Liver (tissue), 9 donors: ENCODE measurements around the gene C1orf53. TPM values are rescaled to one million over a fixed set of nuclear protein-coding genes. Genes with fewer than 3 reads are reported as not detected.
"Not testable (repeated sequence)": the region's sequence is repeated elsewhere in the genome, so short reads cannot be mapped to it uniquely, and the experiment has no call there.

Experiments
- DNase-seq: peaks from one replicate; pipeline ENCODE4 v3.0.0-alpha.2; 2017; ENCODE audit warnings: low spot score
- H3K27ac ChIP-seq, 2 donors: one replicate each; pipeline ENCODE4 v1.7.0; 2013; ENCODE audit warnings: inconsistent platforms in 2 of 2, low read length in 2 of 2, control low read depth in 1 of 2, low read depth in 1 of 2, mild to moderate bottlenecking in 1 of 2
- H3K27me3 ChIP-seq, 4 donors: one replicate each; pipeline versions ENCODE4 v1.6.1 to v1.7.0; 2013; ENCODE audit warnings: low read length in 3 of 4, inconsistent platforms in 1 of 4, mild to moderate bottlenecking in 1 of 4, moderate library complexity in 1 of 4; ENCODE audit not compliant: control insufficient read depth in 4 of 4, insufficient read depth in 4 of 4
- H3K36me3 ChIP-seq, 4 donors: one replicate each; pipeline versions ENCODE4 v1.6.1 to v1.7.0; 2013; ENCODE audit warnings: low read length in 3 of 4, mild to moderate bottlenecking in 3 of 4, low read depth in 1 of 4, moderate library complexity in 1 of 4; ENCODE audit not compliant: control insufficient read depth in 4 of 4, insufficient read depth in 3 of 4
- H3K4me1 ChIP-seq, 4 donors: one replicate each; pipeline versions ENCODE4 v1.6.1 to v1.7.0; 2013; ENCODE audit warnings: low read length in 3 of 4, mild to moderate bottlenecking in 3 of 4, moderate library complexity in 1 of 4; ENCODE audit not compliant: control insufficient read depth in 4 of 4, insufficient read depth in 4 of 4
- H3K4me3 ChIP-seq, 3 donors: one replicate each; pipeline versions ENCODE4 v1.6.1 to v1.7.0; 2013; ENCODE audit warnings: low read length in 3 of 3, control low read depth in 1 of 3, low read depth in 1 of 3, mild to moderate bottlenecking in 1 of 3
- H3K9ac ChIP-seq, 2 donors: one replicate each; pipeline ENCODE4 v1.7.0; 2013; ENCODE audit warnings: low read length in 2 of 2, mild to moderate bottlenecking in 2 of 2, moderate library complexity in 2 of 2, control low read depth in 1 of 2, low read depth in 1 of 2
- H3K9me3 ChIP-seq, 4 donors: one replicate each; pipeline versions ENCODE4 v1.6.1 to v1.7.0; 2013; ENCODE audit warnings: low read length in 3 of 4; ENCODE audit not compliant: control insufficient read depth in 4 of 4
- EGR1 ChIP-seq, 2 donors: IDR thresholded peaks; 2 replicates each; pipeline ENCODE4 v1.6.1; 2016 to 2018; ENCODE audit warnings: antibody characterized with exemption in 2 of 2, low read depth in 2 of 2
- FOXA1 ChIP-seq: IDR thresholded peaks from 2 replicates; pipeline ENCODE4 v1.6.1; 2016; ENCODE audit warnings: antibody characterized with exemption
- FOXA2 ChIP-seq: IDR thresholded peaks from 2 replicates; pipeline ENCODE4 v1.6.1; 2016; ENCODE audit warnings: antibody characterized with exemption
- GABPA ChIP-seq, 2 donors: IDR thresholded peaks in 1 of 2; conservative IDR thresholded peaks in 1 of 2; 2 replicates each; pipeline ENCODE4 v1.6.1; 2016; ENCODE audit warnings: antibody characterized with exemption in 2 of 2, mild to moderate bottlenecking in 1 of 2, moderate library complexity in 1 of 2
- HNF4A ChIP-seq, 2 donors: conservative IDR thresholded peaks; 2 replicates each; pipeline ENCODE4 v1.6.1; 2016; ENCODE audit warnings: antibody characterized with exemption in 2 of 2, mild to moderate bottlenecking in 2 of 2
- HNF4G ChIP-seq: IDR thresholded peaks from 2 replicates; pipeline ENCODE4 v1.6.1; 2016; ENCODE audit warnings: antibody characterized with exemption
- JUND ChIP-seq, 2 donors: IDR thresholded peaks; 2 replicates each; pipeline ENCODE4 v1.6.1; 2016; ENCODE audit warnings: antibody characterized with exemption in 2 of 2
- MAX ChIP-seq: IDR thresholded peaks from 2 replicates; pipeline ENCODE4 v1.6.1; 2016; ENCODE audit warnings: antibody characterized with exemption
- NR2F2 ChIP-seq: IDR thresholded peaks from 2 replicates; pipeline ENCODE4 v1.6.1; 2016; ENCODE audit warnings: antibody characterized with exemption
- RAD21 ChIP-seq, 2 donors: IDR thresholded peaks; 2 replicates each; pipeline ENCODE4 v1.6.1; 2016; ENCODE audit warnings: antibody characterized with exemption in 2 of 2, mild to moderate bottlenecking in 2 of 2
- REST ChIP-seq: IDR thresholded peaks from 2 replicates; pipeline ENCODE4 v1.6.1; 2016; ENCODE audit warnings: antibody characterized with exemption, mild to moderate bottlenecking
- RXRA ChIP-seq, 2 donors: IDR thresholded peaks; 2 replicates each; pipeline ENCODE4 v1.6.1; 2017 to 2018; ENCODE audit warnings: antibody characterized with exemption in 2 of 2, mild to moderate bottlenecking in 1 of 2
- SP1 ChIP-seq: IDR thresholded peaks from 2 replicates; pipeline ENCODE4 v1.6.1; 2018; ENCODE audit warnings: antibody characterized with exemption, mild to moderate bottlenecking
- TAF1 ChIP-seq: conservative IDR thresholded peaks from 2 replicates; pipeline ENCODE4 v1.6.1; 2016; ENCODE audit warnings: antibody characterized with exemption, mild to moderate bottlenecking
- YY1 ChIP-seq: IDR thresholded peaks from 2 replicates; pipeline ENCODE4 v1.6.1; 2016; ENCODE audit warnings: antibody characterized with exemption, mild to moderate bottlenecking
- ZBTB33 ChIP-seq: IDR thresholded peaks from 2 replicates; pipeline ENCODE4 v1.6.1; 2016; ENCODE audit warnings: antibody characterized with exemption
- WGBS: extraction: QIAGEN DNeasy Blood & Tissue Kit; methylation state at CpG from one replicate; pipeline ENCODE4 v1.1.7; 2013; 5-methylcytosine and 5-hydroxymethylcytosine counted together
- polyA plus RNA-seq, 2 donors: library from polyadenylated mRNA; stranded (reverse) in 1 of 2; unstranded in 1 of 2; fragments of 200-250 nt in 1 of 2; fragments of >200 nt in 1 of 2; fragmentation: Nextera tagmentation in 1 of 2; extraction: Ambion mirVana in 1 of 2; gene quantifications; one replicate each; pipeline versions ENCODE4 v1.2.1 to v1.2.3, GENCODE V29; 2013 to 2015
- total RNA-seq, 2 donors: library from RNA; depleted of rRNA; stranded (reverse); fragments of >200 nt; gene quantifications; one replicate each; pipeline ENCODE4 v1.2.3, GENCODE V29; 2014
- TF ChIP-seq, protein P1 (sequence below): IDR thresholded peaks from 2 replicates; pipeline ENCODE4 v1.6.1; 2016; ENCODE audit warnings: antibody characterized with exemption
- TF ChIP-seq, protein P2 (sequence below): fragments of 150-350 bp; IDR thresholded peaks from 2 replicates; pipeline ENCODE4 v1.5.1; 2017; ENCODE audit warnings: improper control_type of control experiment, low read depth, low read length; ENCODE audit not compliant: missing input control
- donor health status: healthy.
- donor health status: healthy.
- donor health status: healthy.
- donor health status: healthy.
- donor health status: healthy.

Gene C1orf53
- total and polyA plus RNA-seq, 4 donors: 5.5 to 20.5 (median 9.5) TPM

GRCh38 chr1:197869490-197870077 lies 32.8 kb upstream of the C1orf53 start:
- H3K4me1 ChIP-seq: no peaks in the 10 kb centered on the region
- no peaks in the 10 kb centered on the region for H3K27me3 ChIP-seq
- H3K9me3 ChIP-seq: no peaks in the 10 kb centered on the region
- no peaks in the 10 kb centered on the region for H3K36me3 ChIP-seq
- no peak overlapping the region for H3K27ac ChIP-seq
- no peak for DNase-seq
- H3K9ac ChIP-seq: no peak overlapping the region
- no peak overlapping the region for H3K4me3 ChIP-seq
- WGBS: 73% methylated on average over 2 of the region's 2 CpGs
- no peak for TF ChIP-seq SP1
- no peak for TF ChIP-seq EGR1 (IDR thresholded peaks at IDR 0.05; ENCODE audit: low read depth in 2 of 2)
- no peak for TF ChIP-seq YY1
- TF ChIP-seq MAX: no peak
- TF ChIP-seq ZBTB33: no peak

GRCh38 chr1:197876894-197877293 lies 25.5 kb upstream of the C1orf53 start:
- Histone ChIP-seq H3K9me3 (peaks cover 0 to 13% (median 6%) of the 10 kb centered on the region in 4 donors), H3K27me3 (no peaks in the 10 kb centered on the region), H3K4me1 (no peaks in the 10 kb centered on the region), H3K4me3 (no peak overlapping the region), H3K36me3 (no peaks in the 10 kb centered on the region), H3K9ac (no peak overlapping the region), H3K27ac (no peak overlapping the region)
- TF ChIP-seq YY1 (no peak), FOXA2 (no peak), NR2F2 (no peak), MAX (no peak), GABPA (IDR thresholded peaks at IDR 0.05 in 1 of 2, conservative IDR thresholded peaks at IDR 0.05 in 1 of 2) (no peak), EGR1 (IDR thresholded peaks at IDR 0.05; ENCODE audit: low read depth in 2 of 2) (no peak), RXRA (IDR thresholded peaks at IDR 0.05) (no peak), HNF4G (no peak), REST (no peak), SP1 (no peak), FOXA1 (no peak), HNF4A (conservative IDR thresholded peaks at IDR 0.05) (no peak), ZBTB33 (no peak), TAF1 (no peak), RAD21 (IDR thresholded peaks at IDR 0.05) (no peak), JUND (IDR thresholded peaks at IDR 0.05) (no peak)
- TF ChIP-seq, protein P1, sequence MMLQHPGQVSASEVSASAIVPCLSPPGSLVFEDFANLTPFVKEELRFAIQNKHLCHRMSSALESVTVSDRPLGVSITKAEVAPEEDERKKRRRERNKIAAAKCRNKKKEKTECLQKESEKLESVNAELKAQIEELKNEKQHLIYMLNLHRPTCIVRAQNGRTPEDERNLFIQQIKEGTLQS: no peak
- TF ChIP-seq, protein P2, sequence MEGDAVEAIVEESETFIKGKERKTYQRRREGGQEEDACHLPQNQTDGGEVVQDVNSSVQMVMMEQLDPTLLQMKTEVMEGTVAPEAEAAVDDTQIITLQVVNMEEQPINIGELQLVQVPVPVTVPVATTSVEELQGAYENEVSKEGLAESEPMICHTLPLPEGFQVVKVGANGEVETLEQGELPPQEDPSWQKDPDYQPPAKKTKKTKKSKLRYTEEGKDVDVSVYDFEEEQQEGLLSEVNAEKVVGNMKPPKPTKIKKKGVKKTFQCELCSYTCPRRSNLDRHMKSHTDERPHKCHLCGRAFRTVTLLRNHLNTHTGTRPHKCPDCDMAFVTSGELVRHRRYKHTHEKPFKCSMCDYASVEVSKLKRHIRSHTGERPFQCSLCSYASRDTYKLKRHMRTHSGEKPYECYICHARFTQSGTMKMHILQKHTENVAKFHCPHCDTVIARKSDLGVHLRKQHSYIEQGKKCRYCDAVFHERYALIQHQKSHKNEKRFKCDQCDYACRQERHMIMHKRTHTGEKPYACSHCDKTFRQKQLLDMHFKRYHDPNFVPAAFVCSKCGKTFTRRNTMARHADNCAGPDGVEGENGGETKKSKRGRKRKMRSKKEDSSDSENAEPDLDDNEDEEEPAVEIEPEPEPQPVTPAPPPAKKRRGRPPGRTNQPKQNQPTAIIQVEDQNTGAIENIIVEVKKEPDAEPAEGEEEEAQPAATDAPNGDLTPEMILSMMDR: no peak
- DNase-seq: no peak

GRCh38 chr1:197880385-197880784 lies 22.0 kb upstream of the C1orf53 start:
- peaks cover 0 to 15% (median 6%) of the 10 kb centered on the region in 4 donors for H3K9me3 ChIP-seq
- not testable (repeated sequence) for H3K4me3 ChIP-seq, DNase-seq, H3K27me3 ChIP-seq, H3K36me3 ChIP-seq, H3K27ac ChIP-seq, H3K9ac ChIP-seq
- H3K4me1 ChIP-seq: peaks cover 0 to 16% (median 10%) of the 10 kb centered on the region in 4 donors
- 85% methylated on average over 4 of the region's 4 CpGs for WGBS
